GM21515 (cell line): ENCODE results near the gene SLC25A45.

Source experiments
- ATAC-seq: cut with Tn5 transposase; IDR thresholded peaks from one replicate; pipeline ENCODE4 v1.9.1; 2021; ENCODE audit not compliant: unreplicated experiment

SLC25A45 gene

DNA sequence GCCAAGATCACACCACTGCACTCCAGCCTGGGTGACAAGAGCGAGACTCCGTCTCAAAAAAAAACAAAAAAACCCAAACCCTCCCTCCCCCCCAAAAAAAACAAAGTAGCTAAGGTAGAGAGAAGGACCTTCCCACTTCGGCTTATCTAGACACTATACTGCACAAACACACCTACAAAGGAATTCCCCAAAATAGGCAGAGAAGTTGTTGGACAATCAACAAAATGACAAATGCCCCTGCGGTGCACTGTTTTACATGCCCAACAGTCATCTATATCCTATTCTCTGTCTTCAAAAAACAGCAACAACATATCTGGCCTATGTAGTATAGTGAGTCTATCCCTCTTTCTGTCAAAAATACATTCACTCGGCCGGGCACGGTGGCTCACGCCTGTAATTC lies 55.4 kb downstream of the SLC25A45 start:
- ATAC-seq: no peak

- ATAC-seq: no peak
Measured at GRCh38 chr11:65325435-65325834, 57.0 kb downstream of the SLC25A45 start.
